ENCODE data around the gene CCZ1B.

Gene CCZ1B

DNA sequence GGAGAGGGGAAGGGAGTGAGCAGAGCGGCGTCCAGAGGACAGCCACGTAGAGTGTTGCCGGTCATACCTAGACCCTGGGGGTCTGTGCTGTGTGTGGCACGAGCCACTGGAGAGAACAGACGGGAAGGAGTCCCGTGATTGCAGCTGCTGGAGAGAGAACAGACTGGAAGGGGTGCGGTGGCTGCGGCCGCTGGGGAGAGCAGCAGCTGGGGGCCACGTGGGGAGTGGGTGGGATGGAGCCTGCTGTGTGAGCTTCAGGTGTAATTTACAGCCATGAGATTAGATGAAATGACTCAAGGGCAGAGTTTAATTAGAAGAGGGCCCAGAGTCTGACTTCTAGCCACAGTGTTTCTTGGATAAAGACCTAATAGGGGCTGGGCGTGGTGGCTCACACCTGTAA is 76.7 kb downstream of the CCZ1B start:
- in situ Hi-C loops (cut with MboI; ENCODE audit: low sequenced_read_pairs) = loop anchor here (25.0 kb wide), 1 partner anchor 112 kb away; the partner anchor contains the start of gene ZNF316
